SU-DHL-6 (cell line): ENCODE measurements around the gene KRT82.

ENCODE experiments used
- H2AFZ ChIP-seq: fragments of 200-600 bp; sonication (generic); 2 replicates; pipeline ENCODE4 v1.6.1; 2014; ENCODE audit warnings: low read depth, mild to moderate bottlenecking, moderate library complexity, mixed read lengths, antibody characterized with exemption, low read length; ENCODE audit not compliant: severe bottlenecking
- H3F3A ChIP-seq: fragments of 200-600 bp; shearing (Covaris generic); 2 replicates; pipeline ENCODE4 v1.6.0; 2016; ENCODE audit warnings: antibody characterized with exemption, mild to moderate bottlenecking; ENCODE audit not compliant: insufficient read depth
- H3K27ac ChIP-seq: fragments of 200-600 bp; sonication (generic); 2 replicates; pipeline ENCODE4 v1.5.1; 2016; ENCODE audit warnings: low read depth, mild to moderate bottlenecking, low read length, moderate library complexity, mixed read lengths
- H3K27me3 ChIP-seq: fragments of 200-600 bp; sonication (generic), shearing (Covaris generic); 2 replicates; pipeline ENCODE4 v1.6.0; 2014; ENCODE audit warnings: mild to moderate bottlenecking, low read length
- H3K36me3 ChIP-seq: fragments of 200-600 bp; sonication (generic); 2 replicates; pipeline ENCODE4 v1.6.1; 2014; ENCODE audit warnings: mild to moderate bottlenecking, low read length, mixed read lengths
- H3K4me2 ChIP-seq: fragments of 300-600, 200-600 bp; shearing (Covaris generic), sonication (generic); 2 replicates; pipeline ENCODE4 v1.6.0; 2014; ENCODE audit warnings: low read length, low read depth, mild to moderate bottlenecking; ENCODE audit not compliant: poor library complexity, severe bottlenecking
- H3K4me3 ChIP-seq: fragments of 200-600 bp; sonication (generic); 2 replicates; pipeline ENCODE4 v1.5.1; 2014; ENCODE audit warnings: antibody characterized with exemption, low read length, mild to moderate bottlenecking, mixed read lengths; ENCODE audit not compliant: insufficient read depth, poor library complexity, severe bottlenecking
- H3K79me2 ChIP-seq: fragments of 200-600 bp; sonication (generic); 2 replicates; pipeline ENCODE4 v1.6.1; 2014; ENCODE audit warnings: mild to moderate bottlenecking, low read length, moderate library complexity; ENCODE audit not compliant: insufficient read depth
- H3K9ac ChIP-seq: fragments of 200-600 bp; sonication (generic); 2 replicates; pipeline ENCODE4 v1.7.0; 2014; ENCODE audit warnings: mild to moderate bottlenecking, low read length
- H3K9me2 ChIP-seq: fragments of 200-600 bp; sonication (generic); replicated peaks from 2 replicates; pipeline ENCODE4 v1.6.1; 2014; ENCODE audit warnings: low read length; ENCODE audit not compliant: insufficient read depth
- H3K9me3 ChIP-seq: fragments of 200-600 bp; sonication (generic); 2 replicates; pipeline ENCODE4 v1.6.1; 2014; ENCODE audit warnings: low read length, mixed read lengths; ENCODE audit not compliant: insufficient read depth
- H4K20me1 ChIP-seq: fragments of 200-600 bp; sonication (generic); 2 replicates; pipeline ENCODE4 v1.6.1; 2014; ENCODE audit warnings: low read depth, mild to moderate bottlenecking, antibody characterized with exemption, low read length, moderate library complexity, mixed read lengths
- EZH2phosphoT487 ChIP-seq: fragments of 200-600 bp; sonication (generic), shearing (Covaris generic); conservative IDR thresholded peaks from 2 replicates; pipeline ENCODE4 v1.6.1; 2018; ENCODE audit warnings: mild to moderate bottlenecking, antibody characterized with exemption, low read length, moderate library complexity, mixed read lengths
- TF ChIP-seq, protein P1 (sequence below): fragments of 200-600 bp; sonication (generic); IDR thresholded peaks from one replicate; pipeline ENCODE4 v1.5.1; 2017; ENCODE audit warnings: antibody characterized with exemption, mild to moderate bottlenecking, low read length, moderate library complexity; ENCODE audit not compliant: insufficient read depth, poor library complexity, severe bottlenecking

The KRT82 gene

DNA sequence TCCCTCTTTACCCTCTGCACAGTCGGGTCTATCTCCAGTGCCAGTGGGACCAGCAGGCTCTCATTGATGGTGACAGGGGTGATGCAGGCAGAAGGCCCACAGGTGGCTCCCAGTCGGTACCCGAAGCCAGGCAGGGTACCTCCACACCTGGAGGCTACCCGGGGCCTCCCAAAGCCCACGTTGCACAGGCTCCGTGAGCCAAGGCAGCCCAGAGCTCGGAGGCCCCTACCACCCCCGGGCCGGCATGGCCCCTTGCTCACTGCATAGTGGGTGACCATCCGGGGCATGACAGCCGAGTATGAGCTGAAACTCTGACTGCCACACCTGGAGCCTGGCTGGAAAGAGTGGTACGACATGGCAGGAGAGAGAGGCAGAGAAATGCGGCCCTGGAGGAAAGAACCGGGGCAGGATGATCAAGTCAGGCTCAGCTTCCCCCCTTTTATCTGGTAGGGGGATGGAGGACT lies at the start of gene KRT82:
Gene KRT82 (minus strand): TSS at position 414 of the 464 bp plus-strand sequence. CDS start 58 bp downstream, at position 356.
- Histone ChIP-seq H3K4me2 (no peak within 1 kb of the TSS), H3K9me3 (no peaks in the 10 kb centered on the region), H3K36me3 (no peaks in the 10 kb centered on the region), H3K79me2 (no peaks in the 10 kb centered on the region), H3K27ac (no peak within 1 kb of the TSS), H3K9me2 (no peaks in the 10 kb centered on the region), H3F3A (no peaks in the 10 kb centered on the region), H2AFZ (no peak within 1 kb of the TSS), H3K27me3 (no peaks in the 10 kb centered on the region), H3K4me3 (no peak within 1 kb of the TSS), H3K9ac (no peak within 1 kb of the TSS), H4K20me1 (no peaks in the 10 kb centered on the region)
- TF ChIP-seq, protein P1, sequence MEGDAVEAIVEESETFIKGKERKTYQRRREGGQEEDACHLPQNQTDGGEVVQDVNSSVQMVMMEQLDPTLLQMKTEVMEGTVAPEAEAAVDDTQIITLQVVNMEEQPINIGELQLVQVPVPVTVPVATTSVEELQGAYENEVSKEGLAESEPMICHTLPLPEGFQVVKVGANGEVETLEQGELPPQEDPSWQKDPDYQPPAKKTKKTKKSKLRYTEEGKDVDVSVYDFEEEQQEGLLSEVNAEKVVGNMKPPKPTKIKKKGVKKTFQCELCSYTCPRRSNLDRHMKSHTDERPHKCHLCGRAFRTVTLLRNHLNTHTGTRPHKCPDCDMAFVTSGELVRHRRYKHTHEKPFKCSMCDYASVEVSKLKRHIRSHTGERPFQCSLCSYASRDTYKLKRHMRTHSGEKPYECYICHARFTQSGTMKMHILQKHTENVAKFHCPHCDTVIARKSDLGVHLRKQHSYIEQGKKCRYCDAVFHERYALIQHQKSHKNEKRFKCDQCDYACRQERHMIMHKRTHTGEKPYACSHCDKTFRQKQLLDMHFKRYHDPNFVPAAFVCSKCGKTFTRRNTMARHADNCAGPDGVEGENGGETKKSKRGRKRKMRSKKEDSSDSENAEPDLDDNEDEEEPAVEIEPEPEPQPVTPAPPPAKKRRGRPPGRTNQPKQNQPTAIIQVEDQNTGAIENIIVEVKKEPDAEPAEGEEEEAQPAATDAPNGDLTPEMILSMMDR, result no peak
- no peak for TF ChIP-seq EZH2phosphoT487

DNA sequence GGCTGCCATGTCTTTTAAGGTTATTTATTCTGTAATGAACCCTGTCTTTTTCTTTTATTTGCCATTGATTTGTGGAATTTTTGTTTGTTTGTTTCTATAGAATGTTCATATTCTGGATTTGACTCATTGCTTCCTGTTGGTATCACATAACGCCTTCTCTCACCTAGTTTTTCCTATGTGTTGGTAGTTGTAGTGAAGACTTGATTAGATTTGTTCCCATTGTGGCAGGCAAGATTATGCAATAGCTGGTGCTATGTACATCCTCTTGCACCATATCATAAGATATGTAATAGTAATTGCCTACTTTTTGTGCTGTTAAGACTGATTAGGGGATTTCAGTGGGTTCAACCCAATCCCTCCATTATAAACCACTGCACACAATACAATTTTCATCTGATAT lies 49.7 kb upstream of the KRT82 start:
- Histone ChIP-seq H3K4me2 (no peak overlapping the region), H3K36me3 (no peaks in the 10 kb centered on the region), H3K9me2 (no peaks in the 10 kb centered on the region), H3K9me3 (no peaks in the 10 kb centered on the region), H2AFZ (no peak overlapping the region), H3K4me3 (no peak overlapping the region), H3K27me3 (no peaks in the 10 kb centered on the region), H3K79me2 (no peaks in the 10 kb centered on the region), H3F3A (no peaks in the 10 kb centered on the region), H3K9ac (no peak overlapping the region), H4K20me1 (no peaks in the 10 kb centered on the region), H3K27ac (no peak overlapping the region)
- TF ChIP-seq, protein P1, result no peak
- no peak for TF ChIP-seq EZH2phosphoT487

DNA sequence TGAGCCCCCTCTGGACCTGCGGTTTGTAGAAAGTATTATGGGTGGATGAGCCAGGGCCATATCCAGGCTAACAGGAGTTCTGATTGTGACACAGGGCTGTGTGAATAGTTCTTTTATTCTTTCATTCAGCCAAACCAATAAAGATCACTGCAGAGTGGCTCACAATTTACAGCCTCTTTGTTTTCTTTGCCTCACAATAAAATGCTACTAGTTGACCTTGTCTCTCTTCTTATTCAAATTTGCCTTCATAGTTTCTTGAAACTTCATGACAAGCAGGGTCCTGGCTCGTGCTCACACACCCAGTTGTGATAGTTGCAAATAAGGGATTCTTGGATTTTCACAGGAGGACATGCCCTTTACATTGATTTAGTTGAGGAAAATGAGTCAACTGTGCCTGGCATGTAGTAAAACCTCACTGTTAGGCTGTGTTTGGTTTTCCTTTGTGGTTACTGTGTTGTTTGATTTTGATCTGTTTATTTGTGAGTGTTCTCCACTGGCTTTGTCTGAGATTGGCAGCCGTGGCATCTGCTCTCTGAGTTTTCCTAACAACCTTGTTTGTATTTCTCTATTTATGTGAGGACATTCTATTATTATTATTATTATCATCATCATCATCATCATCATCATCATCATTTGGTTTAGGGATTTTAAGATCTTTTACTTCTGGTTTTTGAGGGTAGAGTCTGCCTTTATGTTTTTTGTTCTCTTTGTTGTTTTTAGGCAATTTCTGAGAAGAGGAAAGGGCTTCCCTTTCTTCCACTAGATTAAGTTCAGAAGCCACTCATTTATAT lies 48.5 kb upstream of the KRT82 start:
- Histone ChIP-seq H4K20me1 (no peaks in the 10 kb centered on the region), H2AFZ (no peak overlapping the region), H3K9me2 (no peaks in the 10 kb centered on the region), H3K9ac (no peak overlapping the region), H3K36me3 (no peaks in the 10 kb centered on the region), H3K9me3 (no peaks in the 10 kb centered on the region), H3K4me3 (no peak overlapping the region), H3F3A (no peaks in the 10 kb centered on the region), H3K79me2 (no peaks in the 10 kb centered on the region), H3K27ac (no peak overlapping the region), H3K4me2 (no peak overlapping the region), H3K27me3 (no peaks in the 10 kb centered on the region)
- TF ChIP-seq EZH2phosphoT487, result no peak
- TF ChIP-seq, protein P1, result no peak
